Hepatic stellate cell (primary cell): ENCODE results near the gene ALDH16A1.

ENCODE experiments used
- DNase-seq: peaks from one replicate; pipeline ENCODE4 v3.0.0; 2011; ENCODE audit warnings: low spot score

ALDH16A1 gene

GRCh38 chr19:49423985-49424303 lies 29.1 kb upstream of the ALDH16A1 start:
- no peak for DNase-seq

GRCh38 chr19:49425178-49425577 lies 27.8 kb upstream of the ALDH16A1 start, which contains the start of gene GFY:
TSS of gene GFY (plus strand) at chr19:49425388. CDS start at chr19:49426431, 1,043 bp downstream.
- no peak for DNase-seq

- DNase-seq: no peak
These were observed 27.0 kb upstream of the ALDH16A1 start for GRCh38 chr19:49425922-49426592.

GRCh38 chr19:49427339-49427738 lies 25.7 kb upstream of the ALDH16A1 start:
- no peak for DNase-seq

GRCh38 chr19:49427855-49428546 lies 25.0 kb upstream of the ALDH16A1 start:
- DNase-seq: no peak

GRCh38 chr19:49428547-49429451 lies 24.2 kb upstream of the ALDH16A1 start:
- DNase-seq: no peak

- DNase-seq: no peak
These were observed 22.8 kb upstream of the ALDH16A1 start for GRCh38 chr19:49430172-49430677.

- no peak for DNase-seq
These were observed 22.2 kb upstream of the ALDH16A1 start for GRCh38 chr19:49430678-49431329.

GRCh38 chr19:49431330-49431749 lies 21.7 kb upstream of the ALDH16A1 start:
- DNase-seq: no peak

GRCh38 chr19:49432141-49433073 lies 20.6 kb upstream of the ALDH16A1 start:
- no peak for DNase-seq

GRCh38 chr19:49433240-49433901 lies 19.7 kb upstream of the ALDH16A1 start:
- no peak for DNase-seq

GRCh38 chr19:49434907-49435583 lies 18.0 kb upstream of the ALDH16A1 start:
- DNase-seq: no peak

GRCh38 chr19:49435670-49436069 lies 17.4 kb upstream of the ALDH16A1 start:
- no peak for DNase-seq

GRCh38 chr19:49436381-49437017 lies 16.5 kb upstream of the ALDH16A1 start:
- no peak for DNase-seq

- DNase-seq: no peak
These were observed 15.8 kb upstream of the ALDH16A1 start for GRCh38 chr19:49437231-49437630.

- DNase-seq: no peak
These were observed 14.8 kb upstream of the ALDH16A1 start for GRCh38 chr19:49438261-49438660.

- DNase-seq: no peak
These were observed 13.2 kb upstream of the ALDH16A1 start for GRCh38 chr19:49439836-49440235.

GRCh38 chr19:49440439-49441209 lies 12.4 kb upstream of the ALDH16A1 start:
- no peak for DNase-seq
